Tongue (tissue), 2 donors: ENCODE results near the gene DNAJB11. TPM values are rescaled to one million over a fixed set of nuclear protein-coding genes. Genes with fewer than 3 reads are reported as not detected.
"Not testable (repeated sequence)": the region's sequence is repeated elsewhere in the genome, so short reads cannot be mapped to it uniquely, and the experiment has no call there.

Source experiments
- DNase-seq: peaks from one replicate; pipeline ENCODE4 v3.0.0-alpha.2; 2015
- total RNA-seq: library from RNA; depleted of rRNA; stranded (reverse); fragments of >200 nt; gene quantifications from one replicate; pipeline ENCODE4 v1.2.3, GENCODE V29; 2014

Gene DNAJB11
- 45.7 TPM for total RNA-seq

- peak; percentile 100 for DNase-seq
Observed at GRCh38 chr3:186570096-186570940, at the start of gene DNAJB11. DNAJB11 (plus strand) TSS chr3:186570720; CDS start chr3:186570898, 178 bp downstream.

GRCh38 chr3:186520957-186521842 is 49.3 kb upstream of the DNAJB11 start:
- peak; percentile 10 for DNase-seq

- DNase-seq: no peak
Observed at GRCh38 chr3:186523022-186523421, 47.5 kb upstream of the DNAJB11 start.

GRCh38 chr3:186523434-186523833 is 47.1 kb upstream of the DNAJB11 start:
- no peak for DNase-seq

- no peak for DNase-seq
Observed at GRCh38 chr3:186524616-186525015, 45.9 kb upstream of the DNAJB11 start.

GRCh38 chr3:186525369-186526255 is 44.9 kb upstream of the DNAJB11 start:
- DNase-seq: no peak

- DNase-seq: peak; percentile 56
Observed at GRCh38 chr3:186526256-186526606, 44.3 kb upstream of the DNAJB11 start.

- DNase-seq: peak; percentile 14
Observed at GRCh38 chr3:186529201-186529999, 41.1 kb upstream of the DNAJB11 start.

GRCh38 chr3:186530415-186530814 is 40.1 kb upstream of the DNAJB11 start:
- no peak for DNase-seq

- not testable (repeated sequence) for DNase-seq
Observed at GRCh38 chr3:186531694-186532093, 38.8 kb upstream of the DNAJB11 start.

GRCh38 chr3:186532598-186533072 is 37.9 kb upstream of the DNAJB11 start:
- no peak for DNase-seq

- DNase-seq: peak; percentile 6
Observed at GRCh38 chr3:186534113-186534669, 36.3 kb upstream of the DNAJB11 start.

- no peak for DNase-seq
Observed at GRCh38 chr3:186536883-186537844, 33.4 kb upstream of the DNAJB11 start.

- no peak for DNase-seq
Observed at GRCh38 chr3:186538779-186539178, 31.7 kb upstream of the DNAJB11 start.

- DNase-seq: peak; percentile 86
Observed at GRCh38 chr3:186540221-186540834, 30.2 kb upstream of the DNAJB11 start.

- DNase-seq: no peak
Observed at GRCh38 chr3:186540835-186541226, 29.7 kb upstream of the DNAJB11 start.

GRCh38 chr3:186544281-186544680 is 26.2 kb upstream of the DNAJB11 start, which contains the start of gene CRYGS:
CRYGS (minus strand) TSS chr3:186544380; CDS start chr3:186544326, 54 bp downstream.
- no peak for DNase-seq

GRCh38 chr3:186549497-186549896 is 21.0 kb upstream of the DNAJB11 start:
- no peak for DNase-seq

- no peak for DNase-seq
Observed at GRCh38 chr3:186551387-186551786, 19.1 kb upstream of the DNAJB11 start.
